Suprapubic skin (tissue), 4 donors: ENCODE results near the gene ITPA. TPM values are rescaled to one million over a fixed set of nuclear protein-coding genes. Genes with fewer than 3 reads are reported as not detected.

ENCODE experiments used
- DNase-seq, 2 donors: peaks; one replicate each; pipeline ENCODE4 v3.0.0-alpha.2; 2019; ENCODE audit warnings: low spot score in 2 of 2
- H3K27ac ChIP-seq: fragments of 200-600 bp; sonication (generic); one replicate; pipeline ENCODE4 v1.5.1; 2019
- H3K27me3 ChIP-seq: fragments of 200-600 bp; sonication (generic); one replicate; pipeline ENCODE4 v1.5.1; 2019
- H3K36me3 ChIP-seq: fragments of 200-600 bp; sonication (generic); one replicate; pipeline ENCODE4 v1.5.1; 2019
- H3K4me1 ChIP-seq: fragments of 200-600 bp; sonication (generic); one replicate; pipeline ENCODE4 v1.5.1; 2019
- H3K4me3 ChIP-seq: fragments of 200-600 bp; sonication (generic); one replicate; pipeline ENCODE4 v1.5.1; 2019; ENCODE audit warnings: mild to moderate bottlenecking
- H3K9me3 ChIP-seq: fragments of 200-600 bp; sonication (generic); one replicate; pipeline ENCODE4 v1.5.1; 2019
- EP300 ChIP-seq: sonication (generic); formaldehyde crosslinking; IDR thresholded peaks from one replicate; pipeline ENCODE4 v1.6.1; 2017; ENCODE audit warnings: antibody characterized with exemption
- POLR2A ChIP-seq, 2 donors: fragments of 450-650 bp; IDR thresholded peaks; one replicate each; pipeline ENCODE4 v1.6.1; 2017; ENCODE audit warnings: antibody characterized with exemption in 2 of 2, mild to moderate bottlenecking in 2 of 2, moderate library complexity in 2 of 2
- POLR2AphosphoS5 ChIP-seq, 3 donors: sonication (generic); formaldehyde crosslinking; IDR thresholded peaks; one replicate each; pipeline ENCODE4 v1.6.1; 2017; ENCODE audit warnings: antibody characterized with exemption in 3 of 3
- WGBS: methylation state at CpG from one replicate; pipeline ENCODE4 v1.1.5; 2018; 5-methylcytosine and 5-hydroxymethylcytosine counted together
- total RNA-seq, 4 donors: library from RNA; depleted of rRNA; stranded (reverse); fragments of >200 nt; gene quantifications; one replicate each; pipeline ENCODE4 v1.1.0, GENCODE V29; 2016
- TF ChIP-seq, protein P1 (sequence below), 2 donors: fragments of 200-600 bp in 1 of 2; fragments of 450-650 bp in 1 of 2; sonication (generic) in 1 of 2; IDR thresholded peaks; one replicate each; pipeline ENCODE4 v1.5.1; 2016 to 2019; ENCODE audit warnings: antibody characterized with exemption in 2 of 2, mild to moderate bottlenecking in 1 of 2, moderate library complexity in 1 of 2

ITPA gene
- total RNA-seq, 4 donors from 2014 or later = 40.5 to 72.4 (median 53.6) TPM

DNA sequence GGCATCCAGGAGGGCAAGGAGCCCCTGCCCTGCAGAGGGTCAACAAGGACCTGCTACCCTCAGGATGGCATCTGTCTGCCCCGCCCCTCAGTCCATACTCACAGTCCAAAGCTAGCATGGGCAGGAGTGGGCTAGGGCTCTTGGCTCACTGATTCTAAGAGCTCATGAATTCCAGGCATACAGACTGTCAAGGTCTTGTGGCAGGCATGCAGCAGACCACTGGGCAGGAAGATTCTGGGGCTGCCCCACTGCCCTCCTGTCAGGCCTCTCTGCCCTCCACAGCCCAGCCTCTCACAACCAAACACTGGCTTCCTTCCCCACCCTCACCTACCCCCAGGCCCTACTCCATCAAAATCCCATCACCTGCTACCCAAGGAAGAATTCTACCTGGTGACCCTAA, 35.3 kb downstream of the ITPA start:
- H3K4me1 ChIP-seq = peaks cover 22% of the 10 kb centered on the region
- no peak overlapping the region for H3K27ac ChIP-seq
- H3K27me3 ChIP-seq = peaks cover 17% of the 10 kb centered on the region
- TF ChIP-seq POLR2AphosphoS5 (IDR thresholded peaks at IDR 0.05) = no peak
- no peak for TF ChIP-seq EP300
- TF ChIP-seq, protein P1, sequence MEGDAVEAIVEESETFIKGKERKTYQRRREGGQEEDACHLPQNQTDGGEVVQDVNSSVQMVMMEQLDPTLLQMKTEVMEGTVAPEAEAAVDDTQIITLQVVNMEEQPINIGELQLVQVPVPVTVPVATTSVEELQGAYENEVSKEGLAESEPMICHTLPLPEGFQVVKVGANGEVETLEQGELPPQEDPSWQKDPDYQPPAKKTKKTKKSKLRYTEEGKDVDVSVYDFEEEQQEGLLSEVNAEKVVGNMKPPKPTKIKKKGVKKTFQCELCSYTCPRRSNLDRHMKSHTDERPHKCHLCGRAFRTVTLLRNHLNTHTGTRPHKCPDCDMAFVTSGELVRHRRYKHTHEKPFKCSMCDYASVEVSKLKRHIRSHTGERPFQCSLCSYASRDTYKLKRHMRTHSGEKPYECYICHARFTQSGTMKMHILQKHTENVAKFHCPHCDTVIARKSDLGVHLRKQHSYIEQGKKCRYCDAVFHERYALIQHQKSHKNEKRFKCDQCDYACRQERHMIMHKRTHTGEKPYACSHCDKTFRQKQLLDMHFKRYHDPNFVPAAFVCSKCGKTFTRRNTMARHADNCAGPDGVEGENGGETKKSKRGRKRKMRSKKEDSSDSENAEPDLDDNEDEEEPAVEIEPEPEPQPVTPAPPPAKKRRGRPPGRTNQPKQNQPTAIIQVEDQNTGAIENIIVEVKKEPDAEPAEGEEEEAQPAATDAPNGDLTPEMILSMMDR (IDR thresholded peaks at IDR 0.05) = no peak
- no peak for TF ChIP-seq POLR2A (IDR thresholded peaks at IDR 0.05)
- no peak overlapping the region for H3K4me3 ChIP-seq
- no peaks in the 10 kb centered on the region for H3K9me3 ChIP-seq
- WGBS = no CpG with 5 or more reads among the region's 1 CpG
- H3K36me3 ChIP-seq = no peaks in the 10 kb centered on the region
- DNase-seq = no peak

DNA sequence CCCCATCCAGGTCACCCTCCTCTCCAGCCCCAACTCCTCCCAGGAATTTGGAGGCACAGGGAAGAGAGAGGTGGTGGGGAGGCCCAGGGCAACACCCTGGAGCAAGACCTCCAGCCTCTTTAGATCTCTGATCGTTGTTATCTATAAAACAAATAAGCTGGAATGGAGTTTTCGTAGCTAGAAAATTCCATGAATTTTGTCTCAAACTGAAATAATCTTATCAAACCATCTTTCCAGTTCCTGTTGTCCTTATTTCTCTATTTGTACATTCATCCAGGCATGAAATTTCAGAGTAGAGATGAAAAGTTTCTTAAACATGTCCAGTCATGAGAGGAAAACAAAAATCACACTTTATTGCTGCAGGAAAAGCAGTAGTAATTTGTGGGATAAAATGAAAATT, 35.9 kb downstream of the ITPA start:
- H3K9me3 ChIP-seq = no peaks in the 10 kb centered on the region
- TF ChIP-seq POLR2AphosphoS5 (IDR thresholded peaks at IDR 0.05) = no peak
- TF ChIP-seq EP300 = no peak
- TF ChIP-seq, protein P1 (IDR thresholded peaks at IDR 0.05) = no peak
- no peak for TF ChIP-seq POLR2A (IDR thresholded peaks at IDR 0.05)
- no peak overlapping the region for H3K27ac ChIP-seq
- no peak for DNase-seq
- H3K36me3 ChIP-seq = no peaks in the 10 kb centered on the region
- peaks cover 11% of the 10 kb centered on the region for H3K27me3 ChIP-seq
- H3K4me3 ChIP-seq = no peak overlapping the region
- peaks cover 17% of the 10 kb centered on the region for H3K4me1 ChIP-seq
- 77% methylated on average over 2 of the region's 2 CpGs for WGBS

DNA sequence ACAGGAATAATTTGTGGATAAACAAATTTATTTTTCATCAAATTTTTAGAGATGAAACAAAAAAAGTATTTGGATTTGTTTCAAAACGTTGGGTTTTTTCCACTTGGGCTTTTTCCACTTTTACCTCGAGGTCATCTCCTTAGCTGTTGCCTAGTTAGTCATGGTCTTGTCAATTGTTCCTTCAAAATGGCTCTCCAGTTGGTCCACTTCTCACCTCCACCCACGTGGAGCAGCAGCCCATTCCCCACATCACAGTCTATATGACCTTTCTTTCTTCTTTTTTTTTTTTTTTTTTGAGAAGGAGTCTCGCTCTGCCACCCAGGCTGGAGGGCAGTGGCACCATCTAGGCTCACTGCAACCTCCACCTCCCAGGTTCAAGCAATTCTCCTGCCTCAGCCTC, 36.4 kb downstream of the ITPA start:
- Histone ChIP-seq H3K9me3 (no peaks in the 10 kb centered on the region), H3K36me3 (peaks cover 2% of the 10 kb centered on the region), H3K4me1 (peaks cover 13% of the 10 kb centered on the region), H3K27me3 (peaks cover 6% of the 10 kb centered on the region), H3K4me3 (no peak overlapping the region), H3K27ac (no peak overlapping the region)
- 61% methylated on average over 4 of the region's 4 CpGs for WGBS
- TF ChIP-seq POLR2A (IDR thresholded peaks at IDR 0.05) (no peak), EP300 (no peak), POLR2AphosphoS5 (IDR thresholded peaks at IDR 0.05) (no peak)
- TF ChIP-seq, protein P1 (IDR thresholded peaks at IDR 0.05) = no peak
- DNase-seq = no peak

DNA sequence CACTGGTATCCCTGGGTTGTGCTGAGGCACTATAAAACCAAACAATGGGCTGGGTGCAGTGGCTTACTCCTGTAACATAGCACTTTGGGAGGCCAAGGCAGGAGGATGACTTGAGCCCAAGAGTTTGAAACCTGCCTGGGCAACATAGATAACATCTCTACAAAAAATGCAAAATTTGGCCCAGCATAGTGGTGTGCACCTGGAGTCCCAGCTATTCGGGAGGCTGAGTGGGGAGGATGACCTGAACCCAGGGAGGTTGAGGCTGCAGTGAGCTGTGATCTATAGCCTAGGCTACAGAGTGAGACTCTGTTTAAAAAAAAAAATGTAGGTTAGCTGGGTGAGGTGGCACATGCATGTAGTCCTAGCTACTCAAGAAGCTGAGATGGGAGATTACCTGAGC, 37.4 kb downstream of the ITPA start:
- Histone ChIP-seq H3K9me3 (no peaks in the 10 kb centered on the region), H3K27ac (no peak overlapping the region), H3K27me3 (no peaks in the 10 kb centered on the region), H3K4me1 (peaks cover 13% of the 10 kb centered on the region), H3K36me3 (peaks cover 3% of the 10 kb centered on the region), H3K4me3 (no peak overlapping the region)
- no peak for DNase-seq
- WGBS = 81% methylated on average over 1 of the region's 1 CpG
- TF ChIP-seq POLR2AphosphoS5 (IDR thresholded peaks at IDR 0.05) (no peak), POLR2A (IDR thresholded peaks at IDR 0.05) (no peak), EP300 (no peak)
- TF ChIP-seq, protein P1 (IDR thresholded peaks at IDR 0.05) = no peak

DNA sequence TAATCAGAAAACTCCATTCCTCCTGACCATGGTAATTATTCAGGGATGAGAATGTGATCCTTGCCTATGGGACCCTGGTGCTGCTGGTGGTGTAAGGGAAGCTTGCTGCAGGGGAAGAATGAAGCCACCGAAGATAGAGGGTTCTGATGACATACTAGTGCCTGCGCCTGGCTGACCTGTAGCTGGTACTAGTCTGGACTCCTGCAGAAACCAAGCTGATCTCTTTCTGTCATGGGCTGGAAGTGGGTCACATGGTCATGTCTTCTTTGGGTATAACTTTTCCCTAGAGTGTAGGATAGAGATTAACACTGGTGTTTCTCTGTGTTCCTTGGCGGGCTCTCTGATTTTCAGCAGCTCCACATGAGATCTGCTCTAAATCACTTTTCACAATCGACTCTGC, 38.3 kb downstream of the ITPA start:
- Histone ChIP-seq H3K4me3 (no peak overlapping the region), H3K9me3 (no peaks in the 10 kb centered on the region), H3K27me3 (no peaks in the 10 kb centered on the region), H3K36me3 (peaks cover 12% of the 10 kb centered on the region), H3K27ac (no peak overlapping the region), H3K4me1 (peaks cover 13% of the 10 kb centered on the region)
- WGBS = 56% methylated on average over 4 of the region's 4 CpGs
- TF ChIP-seq POLR2A (IDR thresholded peaks at IDR 0.05) (no peak), POLR2AphosphoS5 (IDR thresholded peaks at IDR 0.05) (no peak)
- no peak for DNase-seq
